ENCODE results near the gene SPRYD3. TPM values are rescaled to one million over a fixed set of nuclear protein-coding genes. Genes with fewer than 3 reads are reported as not detected.
"Not testable (repeated sequence)": the region's sequence is repeated elsewhere in the genome, so short reads cannot be mapped to it uniquely, and the experiment has no call there.

Gene SPRYD3
- total RNA-seq, 1 donor from 2014 or later: 35.1 TPM

GRCh38 chr12:53045696-53046045, 33.5 kb downstream of the SPRYD3 start:
- H3K4me1 Mint-ChIP-seq (ENCODE audit: low read depth): peaks cover 19% of the 10 kb centered on the region
- intact Hi-C loops (cut with micrococcal nuclease): loop anchor here (2.0 kb wide), 1 partner anchor 33 kb away; the partner anchor contains the start of gene SPRYD3
- peak overlapping the region; percentile 97 for H3K4me3 Mint-ChIP-seq (ENCODE audit: low read depth)
- H3K9me3 Mint-ChIP-seq: no peaks in the 10 kb centered on the region
- no peak overlapping the region for H3K27ac Mint-ChIP-seq
- no peak for DNase-seq (ENCODE audit: low spot score)
- peaks cover 2% of the 10 kb centered on the region for H3K27me3 Mint-ChIP-seq (ENCODE audit: low read depth)
- peaks cover 17% of the 10 kb centered on the region for H3K36me3 Mint-ChIP-seq (ENCODE audit: low read depth)

- H3K4me1 Mint-ChIP-seq (ENCODE audit: low read depth): peaks cover 19% of the 10 kb centered on the region
- peaks cover 2% of the 10 kb centered on the region for H3K27me3 Mint-ChIP-seq (ENCODE audit: low read depth)
- no peak overlapping the region for H3K27ac Mint-ChIP-seq
- peak overlapping the region; percentile 97 for H3K4me3 Mint-ChIP-seq (ENCODE audit: low read depth)
- no peak for DNase-seq (ENCODE audit: low spot score)
- H3K9me3 Mint-ChIP-seq: no peaks in the 10 kb centered on the region
- peaks cover 22% of the 10 kb centered on the region for H3K36me3 Mint-ChIP-seq (ENCODE audit: low read depth)
- intact Hi-C loops (cut with micrococcal nuclease): no loop called here
These were observed 34.1 kb downstream of the SPRYD3 start for GRCh38 chr12:53044896-53045695.

GRCh38 chr12:53044052-53044581, 35.1 kb downstream of the SPRYD3 start:
- Mint-ChIP-seq H3K9me3 (no peaks in the 10 kb centered on the region), H3K27me3 (ENCODE audit: low read depth) (peaks cover 2% of the 10 kb centered on the region), H3K4me1 (ENCODE audit: low read depth) (peaks cover 14% of the 10 kb centered on the region), H3K27ac (no peak overlapping the region), H3K36me3 (ENCODE audit: low read depth) (peaks cover 29% of the 10 kb centered on the region), H3K4me3 (ENCODE audit: low read depth) (no peak overlapping the region)
- no peak for DNase-seq (ENCODE audit: low spot score)
- intact Hi-C loops (cut with micrococcal nuclease): no loop called here

- Mint-ChIP-seq H3K9me3 (no peaks in the 10 kb centered on the region), H3K36me3 (ENCODE audit: low read depth) (peaks cover 41% of the 10 kb centered on the region), H3K4me3 (ENCODE audit: low read depth) (no peak overlapping the region), H3K27me3 (ENCODE audit: low read depth) (peaks cover 2% of the 10 kb centered on the region), H3K4me1 (ENCODE audit: low read depth) (peaks cover 18% of the 10 kb centered on the region), H3K27ac (no peak overlapping the region)
- no peak for DNase-seq (ENCODE audit: low spot score)
- intact Hi-C loops (cut with micrococcal nuclease): no loop called here
These were observed 36.4 kb downstream of the SPRYD3 start for GRCh38 chr12:53042607-53043454.

GRCh38 chr12:53039851-53040250, 39.3 kb downstream of the SPRYD3 start:
- peaks cover 17% of the 10 kb centered on the region for H3K4me1 Mint-ChIP-seq (ENCODE audit: low read depth)
- no peaks in the 10 kb centered on the region for H3K9me3 Mint-ChIP-seq
- H3K27ac Mint-ChIP-seq: no peak overlapping the region
- H3K36me3 Mint-ChIP-seq (ENCODE audit: low read depth): peaks cover 67% of the 10 kb centered on the region
- no peak for DNase-seq (ENCODE audit: low spot score)
- no peak overlapping the region for H3K4me3 Mint-ChIP-seq (ENCODE audit: low read depth)
- intact Hi-C loops (cut with micrococcal nuclease): no loop called here
- H3K27me3 Mint-ChIP-seq (ENCODE audit: low read depth): no peaks in the 10 kb centered on the region

- no peaks in the 10 kb centered on the region for H3K27me3 Mint-ChIP-seq (ENCODE audit: low read depth)
- no peak overlapping the region for H3K27ac Mint-ChIP-seq
- DNase-seq (ENCODE audit: low spot score): no peak
- intact Hi-C loops (cut with micrococcal nuclease): no loop called here
- peaks cover 17% of the 10 kb centered on the region for H3K4me1 Mint-ChIP-seq (ENCODE audit: low read depth)
- H3K4me3 Mint-ChIP-seq (ENCODE audit: low read depth): no peak overlapping the region
- H3K9me3 Mint-ChIP-seq: no peaks in the 10 kb centered on the region
- peaks cover 80% of the 10 kb centered on the region for H3K36me3 Mint-ChIP-seq (ENCODE audit: low read depth)
These were observed 42.4 kb downstream of the SPRYD3 start for GRCh38 chr12:53036802-53037201.

GRCh38 chr12:53034459-53034858, 44.7 kb downstream of the SPRYD3 start:
- Mint-ChIP-seq H3K9me3 (no peaks in the 10 kb centered on the region), H3K36me3 (ENCODE audit: low read depth) (peaks cover 82% of the 10 kb centered on the region), H3K27ac (no peak overlapping the region)

GRCh38 chr12:53033832-53034231, 45.4 kb downstream of the SPRYD3 start:
- peaks cover 14% of the 10 kb centered on the region for H3K4me1 Mint-ChIP-seq (ENCODE audit: low read depth)
- DNase-seq (ENCODE audit: low spot score); H3K4me3 Mint-ChIP-seq (ENCODE audit: low read depth); H3K27ac Mint-ChIP-seq; intact Hi-C loops (cut with micrococcal nuclease); H3K27me3 Mint-ChIP-seq (ENCODE audit: low read depth); H3K9me3 Mint-ChIP-seq: not testable (repeated sequence)
- H3K36me3 Mint-ChIP-seq (ENCODE audit: low read depth): peaks cover 77% of the 10 kb centered on the region

More at GRCh38 chr12:53034459-53034858, 44.7 kb downstream of the SPRYD3 start:
- intact Hi-C loops (cut with micrococcal nuclease): no loop called here
- DNase-seq (ENCODE audit: low spot score): no peak
- Mint-ChIP-seq H3K4me1 (ENCODE audit: low read depth) (peaks cover 17% of the 10 kb centered on the region), H3K27me3 (ENCODE audit: low read depth) (no peaks in the 10 kb centered on the region), H3K4me3 (ENCODE audit: low read depth) (no peak overlapping the region)

GRCh38 chr12:53031616-53032015, 47.6 kb downstream of the SPRYD3 start:
- no peak for DNase-seq (ENCODE audit: low spot score)
- H3K27me3 Mint-ChIP-seq (ENCODE audit: low read depth): no peaks in the 10 kb centered on the region
- H3K4me3 Mint-ChIP-seq (ENCODE audit: low read depth): no peak overlapping the region
- no peaks in the 10 kb centered on the region for H3K4me1 Mint-ChIP-seq (ENCODE audit: low read depth)
- no peak overlapping the region for H3K27ac Mint-ChIP-seq
- no peaks in the 10 kb centered on the region for H3K9me3 Mint-ChIP-seq
- peaks cover 77% of the 10 kb centered on the region for H3K36me3 Mint-ChIP-seq (ENCODE audit: low read depth)
- intact Hi-C loops (cut with micrococcal nuclease): no loop called here

GRCh38 chr12:53027014-53027413, 52.2 kb downstream of the SPRYD3 start:
- H3K4me3 Mint-ChIP-seq (ENCODE audit: low read depth); H3K27me3 Mint-ChIP-seq (ENCODE audit: low read depth); intact Hi-C loops (cut with micrococcal nuclease); H3K9me3 Mint-ChIP-seq; DNase-seq (ENCODE audit: low spot score); H3K4me1 Mint-ChIP-seq (ENCODE audit: low read depth); H3K27ac Mint-ChIP-seq: not testable (repeated sequence)
- H3K36me3 Mint-ChIP-seq (ENCODE audit: low read depth): peaks cover 69% of the 10 kb centered on the region

GRCh38 chr12:53025250-53025649, 53.9 kb downstream of the SPRYD3 start:
- H3K4me1 Mint-ChIP-seq (ENCODE audit: low read depth): peaks cover 3% of the 10 kb centered on the region
- H3K27me3 Mint-ChIP-seq (ENCODE audit: low read depth): no peaks in the 10 kb centered on the region
- H3K4me3 Mint-ChIP-seq (ENCODE audit: low read depth): no peak overlapping the region
- intact Hi-C loops (cut with micrococcal nuclease): no loop called here
- no peaks in the 10 kb centered on the region for H3K9me3 Mint-ChIP-seq
- peaks cover 69% of the 10 kb centered on the region for H3K36me3 Mint-ChIP-seq (ENCODE audit: low read depth)
- no peak for DNase-seq (ENCODE audit: low spot score)
- H3K27ac Mint-ChIP-seq: no peak overlapping the region

- Mint-ChIP-seq H3K4me3 (ENCODE audit: low read depth) (no peak overlapping the region), H3K9me3 (no peaks in the 10 kb centered on the region), H3K27me3 (ENCODE audit: low read depth) (no peaks in the 10 kb centered on the region), H3K36me3 (ENCODE audit: low read depth) (peaks cover 70% of the 10 kb centered on the region), H3K27ac (peak overlapping the region; percentile 52), H3K4me1 (ENCODE audit: low read depth) (peaks cover 25% of the 10 kb centered on the region)
- intact Hi-C loops (cut with micrococcal nuclease): no loop called here
- DNase-seq (ENCODE audit: low spot score): no peak
These were observed 64.5 kb downstream of the SPRYD3 start for GRCh38 chr12:53014709-53015108.

Measured in activated T-helper 2 cell treated with anti-CD3 and anti-CD28 coated beads, Interferon-gamma antibody, Interleukin-2, Interleukin-4, amounts not matched to agents 10 μg/mL and 5 μg/mL and 100 μg/mL, durations not matched to agents 14 hours and 24 hours and 36 hours (primary cell).